AG04450 (cell line): ENCODE results near the gene SMAD3. TPM values are rescaled to one million over a fixed set of nuclear protein-coding genes. Genes with fewer than 3 reads are reported as not detected.

Experiments
- CTCF ChIA-PET: fragments of 300-600, 350-600 bp; formaldehyde crosslinking; extraction: SDS; loops from one replicate; lab custom pipeline; 2022; ENCODE audit warnings: antibody characterized with exemption, inconsistent platforms; lab: Charles Lee
- POLR2A ChIA-PET: fragments of 350-600 bp; formaldehyde crosslinking; extraction: SDS; loops from one replicate; lab custom pipeline; 2021; ENCODE audit warnings: antibody characterized with exemption, inconsistent platforms; lab: Yijun Ruan, JAX
- DNase-seq: peaks from one replicate; pipeline ENCODE4 v3.0.0-alpha.2; 2011; ENCODE audit warnings: low read depth, low spot score
- H3K27ac ChIP-seq: one replicate; pipeline ENCODE4 v1.5.1; 2012; ENCODE audit warnings: low read depth, low read length, control low read depth
- H3K27me3 ChIP-seq: one replicate; pipeline ENCODE4 v1.6.0; 2012; ENCODE audit warnings: low read length; ENCODE audit not compliant: control insufficient read depth, insufficient read depth
- H3K4me3 ChIP-seq: 2 replicates; pipeline ENCODE4 v1.5.1; 2011; ENCODE audit warnings: mild to moderate bottlenecking, low read depth, low read length, control low read depth
- H3K9me3 ChIP-seq: 2 replicates; pipeline ENCODE4 v1.5.1; 2012; ENCODE audit warnings: low read length; ENCODE audit not compliant: control insufficient read depth, insufficient read depth
- polyA plus RNA-seq: library from polyadenylated mRNA; depleted of rRNA; stranded (reverse); fragments of >200 nt; gene quantifications from 2 replicates; pipeline ENCODE4 v1.2.3, GENCODE V29; 2011
- TF ChIP-seq, protein P1 (sequence below): IDR thresholded peaks from 2 replicates; pipeline ENCODE4 v1.5.1; 2011; ENCODE audit warnings: low read depth, low read length, control low read depth, inconsistent platforms

SMAD3 gene
- polyA plus RNA-seq, 1 experiment, result 115 TPM

DNA sequence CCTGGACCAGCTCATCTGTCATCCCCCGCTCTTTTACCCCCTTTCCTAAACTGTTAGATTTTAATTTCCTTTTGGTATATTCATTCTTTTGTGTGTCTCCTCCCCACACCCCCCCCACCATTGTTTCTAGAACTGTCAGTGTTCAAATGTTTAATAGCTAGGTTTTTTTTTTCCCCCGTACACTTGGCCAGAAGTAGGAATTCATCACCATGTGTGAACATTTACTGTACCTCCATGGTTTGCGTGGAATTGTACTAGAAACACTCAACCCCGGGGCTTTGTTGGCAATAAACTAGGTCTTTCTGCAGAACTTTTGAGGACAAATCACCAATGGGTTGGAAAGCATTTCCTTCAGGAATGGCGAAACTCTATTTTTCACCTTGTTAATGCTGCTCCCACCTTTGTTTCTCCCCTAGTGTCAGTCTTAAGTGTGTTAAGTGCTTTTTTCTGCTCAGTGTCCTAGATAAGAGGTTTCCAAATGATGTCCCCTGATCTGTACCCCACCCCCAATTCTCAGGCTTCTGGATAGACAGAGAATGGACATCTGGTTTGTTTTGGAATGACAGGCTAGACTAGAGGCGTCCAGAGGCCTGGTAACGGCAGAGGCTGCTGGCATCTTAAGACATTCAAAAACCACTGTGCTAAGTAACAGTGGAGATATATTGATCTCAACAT, 76.8 kb downstream of the SMAD3 start:
- H3K27ac ChIP-seq, result peak overlapping the region; percentile 78
- H3K9me3 ChIP-seq, result no peaks in the 10 kb centered on the region
- no peak overlapping the region for H3K4me3 ChIP-seq
- POLR2A ChIA-PET, result interaction anchor here (0.7 to 1.9 kb wide), 5 partner anchors 9 to 77 kb away, joined by 3 to 9 read pairs (median 6); partner anchors contain the start of gene SMAD3
- DNase-seq, result no peak
- H3K27me3 ChIP-seq, result no peaks in the 10 kb centered on the region
- CTCF ChIA-PET, result interaction anchor here (0.6 to 1.6 kb wide), 4 partner anchors 20 to 222 kb away, joined by 3 to 6 read pairs (median 4); no protein-coding TSS in a partner anchor
- TF ChIP-seq, protein P1, sequence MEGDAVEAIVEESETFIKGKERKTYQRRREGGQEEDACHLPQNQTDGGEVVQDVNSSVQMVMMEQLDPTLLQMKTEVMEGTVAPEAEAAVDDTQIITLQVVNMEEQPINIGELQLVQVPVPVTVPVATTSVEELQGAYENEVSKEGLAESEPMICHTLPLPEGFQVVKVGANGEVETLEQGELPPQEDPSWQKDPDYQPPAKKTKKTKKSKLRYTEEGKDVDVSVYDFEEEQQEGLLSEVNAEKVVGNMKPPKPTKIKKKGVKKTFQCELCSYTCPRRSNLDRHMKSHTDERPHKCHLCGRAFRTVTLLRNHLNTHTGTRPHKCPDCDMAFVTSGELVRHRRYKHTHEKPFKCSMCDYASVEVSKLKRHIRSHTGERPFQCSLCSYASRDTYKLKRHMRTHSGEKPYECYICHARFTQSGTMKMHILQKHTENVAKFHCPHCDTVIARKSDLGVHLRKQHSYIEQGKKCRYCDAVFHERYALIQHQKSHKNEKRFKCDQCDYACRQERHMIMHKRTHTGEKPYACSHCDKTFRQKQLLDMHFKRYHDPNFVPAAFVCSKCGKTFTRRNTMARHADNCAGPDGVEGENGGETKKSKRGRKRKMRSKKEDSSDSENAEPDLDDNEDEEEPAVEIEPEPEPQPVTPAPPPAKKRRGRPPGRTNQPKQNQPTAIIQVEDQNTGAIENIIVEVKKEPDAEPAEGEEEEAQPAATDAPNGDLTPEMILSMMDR, result 0 out of 2 replicates have a peak, but pooled peaks have one; percentile 3

DNA sequence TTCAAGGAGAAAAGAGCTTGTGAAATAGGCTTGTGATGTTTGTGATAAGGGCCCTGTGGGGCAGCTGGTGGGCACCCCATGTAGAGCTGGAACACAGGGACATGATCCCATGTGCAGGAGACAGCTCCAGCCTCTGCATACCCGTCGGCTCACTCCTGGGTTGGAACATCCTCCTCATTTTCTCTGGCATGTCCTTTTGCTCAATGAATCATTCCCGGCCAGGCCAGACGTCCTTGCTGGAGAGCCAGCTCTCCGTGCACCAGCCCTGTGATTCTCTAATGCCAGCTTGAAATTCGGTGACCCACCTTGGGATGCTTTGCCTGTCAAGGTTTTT, 77.3 kb downstream of the SMAD3 start:
- no peaks in the 10 kb centered on the region for H3K9me3 ChIP-seq

GRCh38 chr15:67143646-67144045, 78.2 kb downstream of the SMAD3 start:
- ChIA-PET POLR2A (interaction anchor here (2.9 kb wide), 1 partner anchor 9 kb away, joined by 10 read pairs; no protein-coding TSS in a partner anchor), CTCF (interaction anchor here (1.2 to 1.6 kb wide), 2 partner anchors 18 to 197 kb away, joined by 3 to 6 read pairs; no protein-coding TSS in a partner anchor)
- DNase-seq, result no peak
- H3K27ac ChIP-seq, result peak overlapping the region; percentile 73
- no peaks in the 10 kb centered on the region for H3K27me3 ChIP-seq
- H3K9me3 ChIP-seq, result no peaks in the 10 kb centered on the region
- no peak overlapping the region for H3K4me3 ChIP-seq
- TF ChIP-seq, protein P1, result no peak

More for the DNA sequence above, 77.3 kb downstream of the SMAD3 start:
- Histone ChIP-seq H3K27ac (peak overlapping the region; percentile 78), H3K27me3 (no peaks in the 10 kb centered on the region), H3K4me3 (no peak overlapping the region)
- ChIA-PET POLR2A (interaction anchor here (0.5 to 1.2 kb wide), 3 partner anchors 20 to 63 kb away, joined by 6 to 7 read pairs (median 6); no protein-coding TSS in a partner anchor), CTCF (interaction anchor here (1.2 to 1.6 kb wide), 2 partner anchors 19 to 197 kb away, joined by 3 to 6 read pairs; no protein-coding TSS in a partner anchor)
- DNase-seq, result no peak
- TF ChIP-seq, protein P1, result no peak

- ChIA-PET CTCF (no interaction called here), POLR2A (interaction anchor here (1.3 to 2.9 kb wide), 2 partner anchors 10 to 35 kb away, joined by 5 to 10 read pairs; no protein-coding TSS in a partner anchor)
- DNase-seq, result peak; percentile 85
- Histone ChIP-seq H3K4me3 (no peak overlapping the region), H3K9me3 (no peaks in the 10 kb centered on the region), H3K27me3 (no peaks in the 10 kb centered on the region), H3K27ac (peak overlapping the region; percentile 89)
- TF ChIP-seq, protein P1, result no peak
Measured at GRCh38 chr15:67144609-67145311, 79.4 kb downstream of the SMAD3 start.

DNA sequence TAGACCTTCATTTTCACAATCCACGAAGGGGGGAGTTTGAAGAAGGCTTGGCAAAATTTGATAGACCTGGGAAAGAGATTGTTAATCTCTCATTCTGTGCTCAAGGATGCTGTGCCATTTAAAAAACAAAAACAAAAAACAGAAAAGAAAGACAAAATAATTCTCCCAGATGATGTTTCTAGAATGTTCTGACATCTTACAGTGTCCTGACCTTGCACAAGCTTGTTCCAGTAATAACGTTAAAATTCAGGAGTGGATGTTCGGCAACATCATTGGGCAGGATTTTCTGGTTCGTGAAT, 79.9 kb downstream of the SMAD3 start:
- no peak for DNase-seq
- Histone ChIP-seq H3K27me3 (no peaks in the 10 kb centered on the region), H3K9me3 (no peaks in the 10 kb centered on the region), H3K27ac (peak overlapping the region; percentile 89), H3K4me3 (no peak overlapping the region)
- POLR2A ChIA-PET, result interaction anchor here (0.5 to 2.9 kb wide), 5 partner anchors 10 to 36 kb away, joined by 3 to 11 read pairs (median 5); no protein-coding TSS in a partner anchor
- CTCF ChIA-PET, result no interaction called here
- TF ChIP-seq, protein P1, result no peak
